H1 (cell line): ENCODE data around the gene RSAD1. TPM values are rescaled to one million over a fixed set of nuclear protein-coding genes. Genes with fewer than 3 reads are reported as not detected.

ENCODE experiments used
- CTCF ChIA-PET: fragments of 300-600 bp; sonication (Branson Sonifier 250); formaldehyde crosslinking; loops from one replicate; lab custom pipeline; 2021; ENCODE audit not compliant: partially characterized antibody; lab: Charles Lee
- POLR2A ChIA-PET: fragments of 300-600 bp; sonication (Branson Sonifier 250); formaldehyde crosslinking; loops from one replicate; lab custom pipeline; 2021; ENCODE audit warnings: inconsistent platforms; ENCODE audit not compliant: partially characterized antibody; lab: Charles Lee
- DNase-seq, 2 experiments: peaks; one replicate each; pipeline versions ENCODE4 v3.0.0 to v3.0.0-alpha.2; 2010 to 2022; ENCODE audit warnings: low spot score in 2 of 2, low read depth in 1 of 2, mixed read lengths in 1 of 2
- FAIRE-seq: peaks from 2 replicates; lab custom pipeline; 2011; peaks lifted over from hg19 to GRCh38; lab: Jason Lieb, UNC
- H2AFZ ChIP-seq: 2 replicates; pipeline ENCODE4 v1.8.1; 2012; ENCODE audit warnings: low read length, inconsistent platforms
- H2AK5ac ChIP-seq: 2 replicates; pipeline ENCODE4 v1.6.1; 2013; ENCODE audit warnings: low read depth, low read length
- H2BK120ac ChIP-seq: replicated peaks from 2 replicates; pipeline ENCODE3; 2013; ENCODE audit warnings: low read depth, low read length, inconsistent platforms
- H2BK12ac ChIP-seq: 2 replicates; pipeline ENCODE4 v1.6.1; 2013; ENCODE audit warnings: low read depth, low read length
- H2BK15ac ChIP-seq: 2 replicates; pipeline ENCODE4 v1.6.1; 2013; ENCODE audit warnings: low read length
- H2BK20ac ChIP-seq: 2 replicates; pipeline ENCODE4 v1.6.1; 2013; ENCODE audit warnings: low read length
- H2BK5ac ChIP-seq: 2 replicates; pipeline ENCODE4 v1.6.1; 2013; ENCODE audit warnings: low read depth, low read length
- H3K14ac ChIP-seq: 2 replicates; pipeline ENCODE4 v1.6.1; 2013; ENCODE audit warnings: inconsistent platforms; ENCODE audit not compliant: insufficient read length
- H3K18ac ChIP-seq: 2 replicates; pipeline ENCODE4 v1.6.1; 2013; ENCODE audit warnings: low read length; ENCODE audit errors: extremely low read depth
- H3K23ac ChIP-seq: 2 replicates; pipeline ENCODE4 v1.6.1; 2013; ENCODE audit warnings: inconsistent platforms; ENCODE audit not compliant: insufficient read length
- H3K23me2 ChIP-seq: 2 replicates; pipeline ENCODE4 v1.6.1; 2013; ENCODE audit warnings: low read depth, low read length
- H3K27ac ChIP-seq: 2 replicates; pipeline ENCODE4 v1.6.1; 2011; ENCODE audit warnings: low read depth, low read length, inconsistent platforms
- H3K27me3 ChIP-seq, 4 experiments: replicated peaks in 1 of 4; 1 replicate in 1 of 4; 2 replicates in 3 of 4; pipeline versions ENCODE4 v1.6.1 to v1.8.1; 2011 to 2013; ENCODE audit warnings: low read length in 3 of 4, mild to moderate bottlenecking in 3 of 4, inconsistent platforms in 2 of 4, mixed read lengths in 2 of 4, moderate library complexity in 1 of 4; ENCODE audit not compliant: control insufficient read depth in 3 of 4, insufficient read depth in 3 of 4; ENCODE audit errors: extremely low read depth in 1 of 4
- H3K36me3 ChIP-seq, 4 experiments: 2 replicates each; pipeline versions ENCODE4 v1.6.1 to v1.8.1; 2011 to 2013; ENCODE audit warnings: mild to moderate bottlenecking in 4 of 4, low read length in 3 of 4, moderate library complexity in 2 of 4, control low read depth in 1 of 4, inconsistent platforms in 1 of 4; ENCODE audit not compliant: insufficient read depth in 4 of 4, control insufficient read depth in 2 of 4
- H3K4ac ChIP-seq: replicated peaks from 2 replicates; pipeline ENCODE3; 2013; ENCODE audit warnings: low read length, low read depth, mixed read lengths, inconsistent platforms; ENCODE audit not compliant: insufficient read length
- H3K4me1 ChIP-seq, 4 experiments: replicated peaks in 1 of 4; 1 replicate in 1 of 4; 2 replicates in 3 of 4; pipeline versions ENCODE4 v1.6.1 to v1.8.1; 2011 to 2013; ENCODE audit warnings: low read length in 3 of 4, inconsistent platforms in 2 of 4, mixed read lengths in 1 of 4; ENCODE audit not compliant: insufficient read depth in 4 of 4, control insufficient read depth in 3 of 4
- H3K4me2 ChIP-seq, 2 experiments: 2 replicates each; pipeline versions ENCODE4 v1.6.1 to v1.8.1; 2011 to 2013; ENCODE audit warnings: low read depth in 2 of 2, low read length in 2 of 2, control low read depth in 1 of 2, inconsistent platforms in 1 of 2, mild to moderate bottlenecking in 1 of 2; ENCODE audit not compliant: insufficient read depth in 1 of 2
- H3K4me3 ChIP-seq, 4 experiments: fragments of 200-600, 300-600 bp in 1 of 4; sonication (generic), shearing (Covaris generic), sonication (Bioruptor Twin) in 1 of 4; 2 replicates each; pipeline versions ENCODE4 v1.5.1 to v1.8.1; 2011 to 2016; ENCODE audit warnings: low read length in 4 of 4, low read depth in 3 of 4, control low read depth in 2 of 4, inconsistent platforms in 2 of 4, mild to moderate bottlenecking in 2 of 4, mixed read lengths in 1 of 4, moderate library complexity in 1 of 4; ENCODE audit not compliant: insufficient read depth in 2 of 4; ENCODE audit errors: extremely low read depth in 1 of 4
- H3K56ac ChIP-seq: replicated peaks from 2 replicates; pipeline ENCODE3; 2013; ENCODE audit warnings: low read depth, mild to moderate bottlenecking, mixed read lengths, low read length, inconsistent platforms; ENCODE audit not compliant: insufficient read length
- H3K79me1 ChIP-seq: 2 replicates; pipeline ENCODE4 v1.6.1; 2013; ENCODE audit warnings: low read depth, low read length, control low read depth
- H3K79me2 ChIP-seq, 2 experiments: 2 replicates each; pipeline versions ENCODE4 v1.6.1 to v1.8.1; 2012 to 2013; ENCODE audit warnings: low read length in 2 of 2, mild to moderate bottlenecking in 2 of 2, inconsistent platforms in 1 of 2; ENCODE audit not compliant: insufficient read depth in 2 of 2, control insufficient read depth in 1 of 2
- H3K9ac ChIP-seq, 4 experiments: replicated peaks in 1 of 4; 1 replicate in 1 of 4; 2 replicates in 3 of 4; pipeline versions ENCODE4 v1.6.1 to v1.8.1; 2011 to 2013; ENCODE audit warnings: low read depth in 3 of 4, low read length in 3 of 4, control low read depth in 2 of 4, mild to moderate bottlenecking in 2 of 4, moderate library complexity in 2 of 4, inconsistent platforms in 1 of 4; ENCODE audit errors: extremely low read depth in 1 of 4
- H3K9me3 ChIP-seq, 2 experiments: 2 replicates each; pipeline versions ENCODE4 v1.6.1 to v1.8.1; 2012 to 2013; ENCODE audit warnings: mild to moderate bottlenecking in 2 of 2, moderate library complexity in 2 of 2, control low read depth in 1 of 2, inconsistent platforms in 1 of 2, low read depth in 1 of 2, low read length in 1 of 2, mixed read lengths in 1 of 2; ENCODE audit not compliant: insufficient read depth in 2 of 2
- H4K20me1 ChIP-seq, 2 experiments: replicated peaks in 1 of 2; 2 replicates each; pipeline versions ENCODE3 to v1.8.1; 2011 to 2013; ENCODE audit warnings: inconsistent platforms in 2 of 2, low read length in 2 of 2, mild to moderate bottlenecking in 1 of 2; ENCODE audit not compliant: insufficient read depth in 2 of 2, control insufficient read depth in 1 of 2
- H4K5ac ChIP-seq: 2 replicates; pipeline ENCODE4 v1.6.1; 2013; ENCODE audit warnings: low read length, low read depth, mixed read lengths, inconsistent platforms; ENCODE audit not compliant: insufficient read length
- H4K8ac ChIP-seq: 2 replicates; pipeline ENCODE4 v1.8.0; 2013; ENCODE audit warnings: mild to moderate bottlenecking, moderate library complexity, low read length, inconsistent platforms; ENCODE audit not compliant: insufficient read depth; ENCODE audit errors: extremely low read depth
- H4K91ac ChIP-seq: replicated peaks from 2 replicates; pipeline ENCODE3; 2013; ENCODE audit warnings: low read length, mixed read lengths, inconsistent platforms; ENCODE audit not compliant: insufficient read length
- CTBP2 ChIP-seq: IDR thresholded peaks from 2 replicates; pipeline ENCODE4 v1.7.0; 2011; ENCODE audit warnings: borderline replicate concordance, mild to moderate bottlenecking, moderate library complexity, mixed read lengths, low read length; ENCODE audit not compliant: insufficient read depth, insufficient read length
- E2F6 ChIP-seq: IDR thresholded peaks from 2 replicates; pipeline ENCODE4 v1.6.1; 2012; ENCODE audit warnings: inconsistent platforms
- EZH2 ChIP-seq: fragments of 200-600 bp; sonication (generic); IDR thresholded peaks from 2 replicates; pipeline ENCODE4 v1.7.1; 2012; ENCODE audit warnings: low read depth, mild to moderate bottlenecking, moderate library complexity, low read length, inconsistent platforms; ENCODE audit not compliant: severe bottlenecking
- KDM1A ChIP-seq: fragments of 200-600, 300-600 bp; sonication (generic); IDR thresholded peaks from 2 replicates; pipeline ENCODE4 v1.7.1; 2016; ENCODE audit warnings: mild to moderate bottlenecking, low read length, borderline replicate concordance
- KDM4A ChIP-seq: IDR thresholded peaks from one replicate; pipeline ENCODE4 v1.7.1; 2012; ENCODE audit warnings: low read depth, mild to moderate bottlenecking, moderate library complexity, low read length, inconsistent platforms; ENCODE audit not compliant: severe bottlenecking
- MAX ChIP-seq: IDR thresholded peaks from 2 replicates; pipeline ENCODE4 v1.6.1; 2012; ENCODE audit warnings: inconsistent platforms
- WGBS, 2 experiments: shearing (Covaris generic) in 1 of 2; methylation state at CpG; one replicate each; pipeline versions ENCODE4 v1.1.6 to v1.1.7; 2013 to 2015; ENCODE audit warnings: low lambda C conversion rate in 2 of 2, mixed read lengths in 2 of 2, inconsistent platforms in 1 of 2, low coverage in 1 of 2, missing lambda C conversion rate in 1 of 2; ENCODE audit not compliant: insufficient replicate concordance in 2 of 2, insufficient coverage in 1 of 2, insufficient read length in 1 of 2; ENCODE audit errors: extremely low coverage in 1 of 2, missing lambda C conversion rate in 1 of 2; 5-methylcytosine and 5-hydroxymethylcytosine counted together
- polyA plus RNA-seq, 7 experiments: library from polyadenylated mRNA; depleted of rRNA in 3 of 7; stranded (reverse) in 5 of 7; unstranded in 2 of 7; fragments of >200 nt in 5 of 7; fragments of 200-250 nt in 2 of 7; gene quantifications; 1 replicate in 5 of 7; 2 replicates in 1 of 7; 4 replicates in 1 of 7; pipeline versions ENCODE4 v1.2.1 to v1.2.3, GENCODE V29; 2011 to 2013; ENCODE audit warnings: missing spikeins in 2 of 7, mixed read lengths in 2 of 7
- total RNA-seq: library from RNA; stranded (reverse); fragmentation: NEBNext Ultra II Directional; extraction: Animal tissue kit (Norgen Biotek cat#: 25700); gene quantifications from 2 replicates; pipeline ENCODE4 v1.2.1, GENCODE V29; 2021

Gene RSAD1
- total and polyA plus RNA-seq, 2 of the 8 experiments (the other 6 are each of a cell fraction or from before 2014, with no cell fraction given) = 17.9 to 33.5 TPM

- Histone ChIP-seq H3K4me2 (peak within 1 kb of the TSS; percentile 75 to 90), H3K27me3 (peaks cover 8 to 39% (median 27%) of the 10 kb centered on the region in 4 experiments; a peak in 6 of 7 replicates), H3K79me1 (no peaks in the 10 kb centered on the region), H3K9ac (peak within 1 kb of the TSS in 2 of 4 experiments; percentile 18 to 52; a peak in 2 of 7 replicates), H3K14ac (no peak within 1 kb of the TSS), H3K56ac (no peak within 1 kb of the TSS), H3K9me3 (no peaks in the 10 kb centered on the region), H3K4me1 (peaks cover 0 to 17% (median 7%) of the 10 kb centered on the region in 4 experiments; a peak in 6 of 7 replicates), H2AK5ac (no peak within 1 kb of the TSS), H3K18ac (peak within 1 kb of the TSS; percentile 32; the same call in 1 of the 2 replicates), H4K91ac (no peak within 1 kb of the TSS), H2BK15ac (0 out of 2 replicates have a peak within 1 kb of the TSS, but pooled peaks have one; percentile 29), H2BK120ac (no peak within 1 kb of the TSS), H2BK12ac (0 out of 2 replicates have a peak within 1 kb of the TSS, but pooled peaks have one; percentile 27), H3K4me3 (peak within 1 kb of the TSS; percentile 27 to 62 (median 35)), H4K5ac (no peak within 1 kb of the TSS), H3K36me3 (no peaks in the 10 kb centered on the region), H4K20me1 (peaks cover 0 to 9% of the 10 kb centered on the region in 2 experiments), H2BK5ac (no peak within 1 kb of the TSS), H3K4ac (peak within 1 kb of the TSS; percentile 65), H4K8ac (no peak within 1 kb of the TSS), H2BK20ac (peak within 1 kb of the TSS; percentile 61; the same call in 1 of the 2 replicates), H3K23me2 (peaks cover 7% of the 10 kb centered on the region; the same call in 1 of the 2 replicates), H2AFZ (no peak within 1 kb of the TSS), H3K27ac (no peak within 1 kb of the TSS), H3K79me2 (no peaks in the 10 kb centered on the region), H3K23ac (no peak within 1 kb of the TSS)
- TF ChIP-seq EZH2 (peak; percentile 28), CTBP2 (no peak), KDM4A (peak; percentile 42), MAX (peak; percentile 70), E2F6 (0 out of 2 replicates have a peak, but pooled peaks have one; percentile 40), KDM1A (no peak)
- FAIRE-seq = no peak
- 47% methylated on average over 46 of the region's 71 CpGs; no CpG with 5 or more reads in 1 of the 2 experiments for WGBS, 2 experiments
- DNase-seq = peak in 1 of 2 experiments; percentile 58
- POLR2A ChIA-PET = interaction anchor here (0.8 to 2.4 kb wide), 5 partner anchors 9 to 251 kb away, joined by 3 to 10 read pairs (median 3); partner anchors contain the start of genes LUC7L3 and RSAD1
- CTCF ChIA-PET = interaction anchor here (0.7 to 8.8 kb wide), 8 partner anchors 11 to 156 kb away, joined by 3 to 49 read pairs (median 4); partner anchors contain the start of genes LRRC59 and RSAD1
Observed at GRCh38 chr17:50468304-50469207, 10.1 kb upstream of the RSAD1 start, which contains the start of gene CHAD. TSS of gene CHAD (minus strand) at chr17:50468880. CDS start at chr17:50468813, 67 bp downstream.
